Chondrocyte (in vitro differentiated cells): ENCODE data around the gene FILIP1. TPM values are rescaled to one million over a fixed set of nuclear protein-coding genes. Genes with fewer than 3 reads are reported as not detected.

Experiments
- DNase-seq: peaks from one replicate; pipeline ENCODE4 v3.0.0; 2021; ENCODE audit warnings: mixed read lengths, low spot score
- H3K27ac Mint-ChIP-seq: one replicate; pipeline ENCODE4 v1.8.0; 2021; ENCODE audit warnings: mild to moderate bottlenecking, moderate library complexity, mixed read lengths; ENCODE audit not compliant: unreplicated experiment
- H3K27me3 Mint-ChIP-seq: 2 replicates; pipeline ENCODE4 v1.8.0; 2021; ENCODE audit warnings: low read depth, mixed read lengths
- H3K36me3 Mint-ChIP-seq: 2 replicates; pipeline ENCODE4 v1.8.0; 2021; ENCODE audit warnings: low read depth, mixed read lengths
- H3K4me1 Mint-ChIP-seq: 2 replicates; pipeline ENCODE4 v1.8.0; 2021; ENCODE audit warnings: low read depth, mild to moderate bottlenecking, mixed read lengths
- H3K4me3 Mint-ChIP-seq: one replicate; pipeline ENCODE4 v1.8.0; 2021; ENCODE audit warnings: mild to moderate bottlenecking, moderate library complexity, mixed read lengths; ENCODE audit not compliant: unreplicated experiment
- H3K9me3 Mint-ChIP-seq: 2 replicates; pipeline ENCODE4 v1.8.0; 2021; ENCODE audit warnings: low read depth, mixed read lengths
- total RNA-seq: library from RNA; stranded (reverse); gene quantifications from 3 replicates; pipeline ENCODE4 v1.2.1, GENCODE V29; 2021
- TF ChIP-seq, protein P1 (sequence below): fragments of 200-600 bp; sonication (generic); IDR thresholded peaks from 2 replicates; pipeline ENCODE4 v1.5.0; 2021; ENCODE audit warnings: antibody characterized with exemption, mild to moderate bottlenecking, moderate library complexity

FILIP1 gene
- total RNA-seq, 1 donor from 2014 or later: 7.0 TPM

DNA sequence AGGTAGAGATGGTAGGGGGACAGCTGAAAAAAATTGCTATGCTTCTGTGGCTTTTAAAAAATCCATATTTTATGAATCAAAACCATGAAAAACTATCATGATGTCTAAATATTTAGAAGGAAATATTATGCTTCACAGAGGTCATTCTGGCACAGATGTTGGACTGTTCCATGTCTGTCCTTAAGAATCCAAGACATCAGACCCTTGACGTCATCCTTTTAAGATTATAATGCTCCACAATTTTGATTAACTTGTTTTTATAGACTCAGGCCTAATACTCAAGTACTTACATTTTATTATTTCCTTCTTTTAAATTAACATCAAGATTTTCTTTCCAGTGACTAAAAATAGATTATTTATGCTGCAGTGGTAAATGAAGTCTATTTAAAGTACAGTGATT is 29.7 kb downstream of the FILIP1 start:
- no peak overlapping the region for H3K27ac Mint-ChIP-seq
- no peak for DNase-seq
- peaks cover 3% of the 10 kb centered on the region for H3K9me3 Mint-ChIP-seq
- peaks cover 2% of the 10 kb centered on the region for H3K36me3 Mint-ChIP-seq
- no peaks in the 10 kb centered on the region for H3K27me3 Mint-ChIP-seq
- TF ChIP-seq, protein P1, sequence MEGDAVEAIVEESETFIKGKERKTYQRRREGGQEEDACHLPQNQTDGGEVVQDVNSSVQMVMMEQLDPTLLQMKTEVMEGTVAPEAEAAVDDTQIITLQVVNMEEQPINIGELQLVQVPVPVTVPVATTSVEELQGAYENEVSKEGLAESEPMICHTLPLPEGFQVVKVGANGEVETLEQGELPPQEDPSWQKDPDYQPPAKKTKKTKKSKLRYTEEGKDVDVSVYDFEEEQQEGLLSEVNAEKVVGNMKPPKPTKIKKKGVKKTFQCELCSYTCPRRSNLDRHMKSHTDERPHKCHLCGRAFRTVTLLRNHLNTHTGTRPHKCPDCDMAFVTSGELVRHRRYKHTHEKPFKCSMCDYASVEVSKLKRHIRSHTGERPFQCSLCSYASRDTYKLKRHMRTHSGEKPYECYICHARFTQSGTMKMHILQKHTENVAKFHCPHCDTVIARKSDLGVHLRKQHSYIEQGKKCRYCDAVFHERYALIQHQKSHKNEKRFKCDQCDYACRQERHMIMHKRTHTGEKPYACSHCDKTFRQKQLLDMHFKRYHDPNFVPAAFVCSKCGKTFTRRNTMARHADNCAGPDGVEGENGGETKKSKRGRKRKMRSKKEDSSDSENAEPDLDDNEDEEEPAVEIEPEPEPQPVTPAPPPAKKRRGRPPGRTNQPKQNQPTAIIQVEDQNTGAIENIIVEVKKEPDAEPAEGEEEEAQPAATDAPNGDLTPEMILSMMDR: no peak
- no peak overlapping the region for H3K4me3 Mint-ChIP-seq
- peaks cover 23% of the 10 kb centered on the region for H3K4me1 Mint-ChIP-seq

DNA sequence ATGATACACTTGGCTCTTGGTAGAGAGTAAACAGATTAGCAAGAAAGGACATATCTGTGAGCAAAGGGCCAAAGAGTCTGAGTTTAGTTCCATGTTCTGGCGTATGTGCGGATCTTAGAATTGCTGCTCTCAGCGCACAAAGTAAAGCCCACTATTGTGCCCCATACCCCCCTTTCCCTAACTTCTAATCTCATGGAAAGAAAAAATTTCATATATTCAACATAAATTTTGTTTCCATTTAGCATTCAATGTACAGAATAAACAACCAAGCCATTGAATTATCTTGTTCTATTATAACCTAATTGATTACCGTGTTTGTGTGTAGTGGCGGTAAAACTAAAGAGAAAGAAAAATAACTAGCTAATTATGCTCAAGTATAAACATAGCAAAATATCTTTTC is 30.5 kb downstream of the FILIP1 start:
- TF ChIP-seq, protein P1: no peak
- H3K9me3 Mint-ChIP-seq: no peaks in the 10 kb centered on the region
- H3K27ac Mint-ChIP-seq: no peak overlapping the region
- no peak overlapping the region for H3K4me3 Mint-ChIP-seq
- peaks cover 2% of the 10 kb centered on the region for H3K36me3 Mint-ChIP-seq
- peaks cover 28% of the 10 kb centered on the region for H3K4me1 Mint-ChIP-seq
- no peak for DNase-seq
- H3K27me3 Mint-ChIP-seq: no peaks in the 10 kb centered on the region

DNA sequence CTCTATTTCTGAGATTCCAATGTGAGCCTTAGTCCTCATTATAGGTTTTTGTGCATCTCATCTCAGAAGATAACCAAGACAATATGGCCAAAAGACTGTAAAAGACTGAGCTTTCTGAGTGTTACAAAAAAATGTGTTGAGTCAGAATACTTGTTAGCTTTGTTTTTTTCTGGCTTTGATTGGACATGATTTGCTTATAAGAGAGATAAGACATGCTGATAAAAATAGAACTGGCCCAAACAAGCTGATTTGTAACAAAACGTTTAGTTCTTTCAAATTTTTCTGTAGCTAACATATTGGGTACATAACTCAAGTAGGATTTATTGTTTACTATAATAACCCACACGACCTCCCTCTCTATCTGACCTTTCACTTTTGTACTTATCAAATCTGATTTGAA is 32.9 kb downstream of the FILIP1 start:
- H3K4me1 Mint-ChIP-seq: peaks cover 28% of the 10 kb centered on the region
- no peak overlapping the region for H3K27ac Mint-ChIP-seq
- peaks cover 2% of the 10 kb centered on the region for H3K36me3 Mint-ChIP-seq
- no peaks in the 10 kb centered on the region for H3K9me3 Mint-ChIP-seq
- H3K4me3 Mint-ChIP-seq: no peak overlapping the region
- DNase-seq: no peak
- TF ChIP-seq, protein P1: no peak
- H3K27me3 Mint-ChIP-seq: no peaks in the 10 kb centered on the region

DNA sequence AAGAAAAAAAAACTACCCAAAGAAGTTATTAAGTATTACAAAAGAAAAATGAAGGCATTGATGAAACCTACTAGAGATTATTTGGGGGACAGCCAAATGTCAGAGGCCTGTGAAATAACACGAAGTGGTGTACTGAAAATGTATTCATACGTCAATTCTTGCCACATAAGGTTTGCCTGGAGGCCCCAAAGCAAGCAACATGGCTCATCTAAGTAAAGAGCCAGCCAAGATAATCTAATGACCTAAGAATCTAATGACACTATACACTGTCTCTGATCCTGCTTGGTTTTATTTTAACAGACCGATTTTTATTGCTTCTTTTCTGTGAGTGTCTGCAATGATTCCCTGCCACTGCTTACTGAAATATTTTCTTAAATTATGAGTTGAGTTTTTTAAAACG is 34.7 kb downstream of the FILIP1 start:
- TF ChIP-seq, protein P1: no peak
- peak overlapping the region; percentile 70 for H3K27ac Mint-ChIP-seq
- peaks cover 20% of the 10 kb centered on the region for H3K4me1 Mint-ChIP-seq
- H3K27me3 Mint-ChIP-seq: no peaks in the 10 kb centered on the region
- no peaks in the 10 kb centered on the region for H3K9me3 Mint-ChIP-seq
- H3K4me3 Mint-ChIP-seq: no peak overlapping the region
- no peak for DNase-seq
- H3K36me3 Mint-ChIP-seq: no peaks in the 10 kb centered on the region

DNA sequence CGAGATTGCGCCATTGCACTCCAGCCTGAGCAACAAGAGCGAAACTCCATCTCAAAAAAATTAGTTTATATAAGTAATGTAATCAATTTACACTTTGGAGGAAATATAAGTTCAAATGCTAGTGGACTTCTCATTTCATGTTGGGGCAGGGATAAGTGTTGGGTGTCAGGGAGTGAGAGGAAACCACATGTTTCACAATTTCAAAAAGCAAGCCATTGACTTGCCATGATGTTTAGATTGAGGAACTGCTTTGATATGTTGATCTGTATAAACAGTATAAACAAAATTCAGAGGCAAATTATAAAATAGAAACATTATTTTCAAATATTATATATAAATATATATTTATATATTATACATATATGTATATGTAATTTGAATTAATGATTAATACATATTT is 42.7 kb downstream of the FILIP1 start:
- Mint-ChIP-seq H3K36me3 (no peaks in the 10 kb centered on the region), H3K27me3 (peaks cover 4% of the 10 kb centered on the region), H3K4me3 (no peak overlapping the region), H3K9me3 (no peaks in the 10 kb centered on the region), H3K27ac (no peak overlapping the region), H3K4me1 (peaks cover 9% of the 10 kb centered on the region)
- TF ChIP-seq, protein P1: no peak
- no peak for DNase-seq
